ENCODE results near the gene LORICRIN.

The LORICRIN gene

DNA sequence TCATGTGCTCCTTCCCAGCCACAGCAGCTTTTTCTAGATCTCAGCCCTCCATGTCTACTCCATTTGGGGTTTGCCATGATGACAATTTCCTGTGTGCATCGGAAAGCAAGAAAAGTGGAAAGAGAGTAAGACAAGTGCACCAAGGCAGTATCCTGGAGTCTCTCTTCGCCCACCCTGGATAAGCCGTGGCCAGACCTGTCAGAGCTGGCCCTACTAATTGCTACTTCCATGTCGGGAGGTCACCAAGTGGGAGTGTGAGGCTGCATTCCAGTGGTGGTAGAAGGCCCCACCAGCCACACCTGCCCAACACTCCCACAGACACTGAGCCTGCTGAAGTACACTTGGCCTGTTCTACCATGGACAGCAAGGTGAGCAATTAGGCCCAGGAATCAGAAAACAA, 14.0 kb upstream of the LORICRIN start:
- no peak for DNase-seq (ENCODE audit: low read depth)
- TF ChIP-seq, protein P1, sequence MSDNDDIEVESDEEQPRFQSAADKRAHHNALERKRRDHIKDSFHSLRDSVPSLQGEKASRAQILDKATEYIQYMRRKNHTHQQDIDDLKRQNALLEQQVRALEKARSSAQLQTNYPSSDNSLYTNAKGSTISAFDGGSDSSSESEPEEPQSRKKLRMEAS (IDR thresholded peaks at IDR 0.05; ENCODE audit: low read depth, low read length) = no peak
- TF ChIP-seq, protein P2, sequence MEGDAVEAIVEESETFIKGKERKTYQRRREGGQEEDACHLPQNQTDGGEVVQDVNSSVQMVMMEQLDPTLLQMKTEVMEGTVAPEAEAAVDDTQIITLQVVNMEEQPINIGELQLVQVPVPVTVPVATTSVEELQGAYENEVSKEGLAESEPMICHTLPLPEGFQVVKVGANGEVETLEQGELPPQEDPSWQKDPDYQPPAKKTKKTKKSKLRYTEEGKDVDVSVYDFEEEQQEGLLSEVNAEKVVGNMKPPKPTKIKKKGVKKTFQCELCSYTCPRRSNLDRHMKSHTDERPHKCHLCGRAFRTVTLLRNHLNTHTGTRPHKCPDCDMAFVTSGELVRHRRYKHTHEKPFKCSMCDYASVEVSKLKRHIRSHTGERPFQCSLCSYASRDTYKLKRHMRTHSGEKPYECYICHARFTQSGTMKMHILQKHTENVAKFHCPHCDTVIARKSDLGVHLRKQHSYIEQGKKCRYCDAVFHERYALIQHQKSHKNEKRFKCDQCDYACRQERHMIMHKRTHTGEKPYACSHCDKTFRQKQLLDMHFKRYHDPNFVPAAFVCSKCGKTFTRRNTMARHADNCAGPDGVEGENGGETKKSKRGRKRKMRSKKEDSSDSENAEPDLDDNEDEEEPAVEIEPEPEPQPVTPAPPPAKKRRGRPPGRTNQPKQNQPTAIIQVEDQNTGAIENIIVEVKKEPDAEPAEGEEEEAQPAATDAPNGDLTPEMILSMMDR (IDR thresholded peaks at IDR 0.05; ENCODE audit: low read depth, low read length) = no peak
- no peak for TF ChIP-seq MYC (IDR thresholded peaks at IDR 0.05; ENCODE audit: low read depth, low read length)
- TF ChIP-seq POLR2A (IDR thresholded peaks at IDR 0.05; ENCODE audit: extremely low read depth, insufficient read length) = no peak
- no peak overlapping the region for H3K4me3 ChIP-seq (ENCODE audit: low read depth, low read length)

DNA sequence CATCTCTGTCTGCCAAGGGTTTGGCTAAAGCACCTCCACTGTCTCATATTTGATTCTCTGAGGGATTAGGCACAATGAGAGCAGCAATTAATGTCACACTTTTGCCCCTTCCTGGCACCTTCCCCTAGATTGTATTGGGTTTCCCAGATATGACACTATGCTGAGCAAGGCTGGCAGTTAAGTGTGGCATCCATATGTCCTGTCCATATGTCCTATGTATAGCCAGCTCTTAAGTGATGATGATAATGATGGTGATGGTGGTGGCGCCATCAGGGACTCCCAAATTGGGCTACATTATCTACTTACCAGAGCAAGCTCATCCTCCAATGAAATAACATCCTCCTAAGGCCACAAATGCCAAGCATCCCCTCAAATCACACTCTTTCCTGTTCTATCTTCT, 13.5 kb upstream of the LORICRIN start:
- TF ChIP-seq, protein P2 (IDR thresholded peaks at IDR 0.05; ENCODE audit: low read depth, low read length) = no peak
- TF ChIP-seq POLR2A (IDR thresholded peaks at IDR 0.05; ENCODE audit: extremely low read depth, insufficient read length) (no peak), MYC (IDR thresholded peaks at IDR 0.05; ENCODE audit: low read depth, low read length) (no peak)
- TF ChIP-seq, protein P1 (IDR thresholded peaks at IDR 0.05; ENCODE audit: low read depth, low read length) = no peak
- H3K4me3 ChIP-seq (ENCODE audit: low read depth, low read length) = no peak overlapping the region
- DNase-seq (ENCODE audit: low read depth) = no peak

DNA sequence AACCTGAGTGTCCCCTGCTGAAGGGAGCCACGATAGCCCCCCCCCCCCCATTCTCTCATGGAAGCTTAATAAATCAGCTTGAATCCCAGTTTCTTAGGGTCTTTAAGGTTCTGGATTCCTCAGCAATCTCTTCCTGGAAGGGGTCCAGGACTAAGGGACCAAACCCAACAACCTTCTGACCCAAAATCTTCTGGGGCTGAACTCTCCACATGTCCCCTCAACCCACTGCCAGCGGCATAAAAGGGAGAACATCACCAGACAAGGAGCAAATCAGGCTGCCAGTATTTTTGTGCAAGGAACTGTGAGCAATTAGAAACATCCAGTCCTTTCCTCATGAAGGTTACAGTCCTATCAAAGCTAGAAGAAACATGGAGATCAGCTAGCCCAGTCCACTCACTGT, 12.7 kb upstream of the LORICRIN start:
- no peak for DNase-seq (ENCODE audit: low read depth)
- TF ChIP-seq, protein P1 (IDR thresholded peaks at IDR 0.05; ENCODE audit: low read depth, low read length) = no peak
- TF ChIP-seq POLR2A (IDR thresholded peaks at IDR 0.05; ENCODE audit: extremely low read depth, insufficient read length) (no peak), MYC (IDR thresholded peaks at IDR 0.05; ENCODE audit: low read depth, low read length) (no peak)
- TF ChIP-seq, protein P2 (IDR thresholded peaks at IDR 0.05; ENCODE audit: low read depth, low read length) = no peak
- H3K4me3 ChIP-seq (ENCODE audit: low read depth, low read length) = no peak overlapping the region

DNA sequence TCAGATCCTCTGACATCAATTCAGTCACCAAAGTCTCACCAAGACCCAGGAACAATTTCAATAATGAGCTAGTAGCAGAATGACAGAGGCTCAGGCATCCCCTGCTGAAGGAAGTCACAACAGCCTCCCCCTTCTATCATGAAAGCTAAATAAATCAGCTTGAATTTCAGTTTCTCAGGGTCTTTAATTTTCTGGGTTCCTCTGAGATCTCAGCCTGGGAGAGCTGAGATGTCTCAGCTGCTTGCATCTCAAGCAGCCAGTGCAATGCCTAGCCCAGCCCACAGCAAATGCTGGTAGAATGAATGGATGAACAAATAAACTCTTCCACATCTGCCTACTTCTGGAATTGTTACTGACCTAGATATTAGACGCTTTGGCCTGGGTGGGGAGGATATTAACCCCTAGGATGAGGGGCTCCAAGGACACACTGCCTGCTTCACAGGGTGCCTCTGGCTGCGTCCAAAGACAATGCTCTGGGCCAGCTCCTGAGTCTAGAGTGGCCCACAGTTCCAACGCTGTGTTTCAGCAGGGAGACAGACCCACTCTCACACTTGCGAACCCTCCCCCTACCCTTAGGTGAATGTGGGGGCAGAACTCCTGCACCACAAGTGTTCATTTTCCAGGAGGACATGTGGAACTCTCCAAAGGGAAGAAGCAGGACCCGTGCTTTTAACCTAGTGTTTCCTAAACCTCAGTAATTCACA, 11.2 kb upstream of the LORICRIN start:
- H3K4me3 ChIP-seq (ENCODE audit: low read depth, low read length) = no peak overlapping the region
- DNase-seq (ENCODE audit: low read depth) = no peak
- TF ChIP-seq, protein P2 (IDR thresholded peaks at IDR 0.05; ENCODE audit: low read depth, low read length) = no peak
- TF ChIP-seq, protein P1 (IDR thresholded peaks at IDR 0.05; ENCODE audit: low read depth, low read length) = no peak
- no peak for TF ChIP-seq MYC (IDR thresholded peaks at IDR 0.05; ENCODE audit: low read depth, low read length)
- no peak for TF ChIP-seq POLR2A (IDR thresholded peaks at IDR 0.05; ENCODE audit: extremely low read depth, insufficient read length)

DNA sequence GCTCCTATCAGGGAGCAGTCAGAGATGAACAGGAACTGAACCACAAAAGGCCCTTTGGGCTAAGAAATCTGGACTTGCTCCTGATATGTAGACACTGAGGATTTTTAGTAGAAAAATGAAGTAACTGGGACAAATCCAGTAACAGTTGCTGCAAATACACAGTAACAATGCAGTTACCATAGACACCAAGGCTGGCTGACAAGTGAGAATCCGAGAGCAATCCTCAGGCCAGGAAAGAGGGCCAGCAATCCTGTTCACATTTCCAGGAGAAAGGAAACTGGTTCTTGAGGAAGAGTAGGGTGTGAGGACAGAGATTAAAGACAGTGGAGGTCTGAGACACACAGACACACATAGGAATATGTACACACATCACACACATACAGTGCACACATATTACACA, 9.3 kb upstream of the LORICRIN start:
- no peak overlapping the region for H3K4me3 ChIP-seq (ENCODE audit: low read depth, low read length)
- TF ChIP-seq MYC (IDR thresholded peaks at IDR 0.05; ENCODE audit: low read depth, low read length) (no peak), POLR2A (IDR thresholded peaks at IDR 0.05; ENCODE audit: extremely low read depth, insufficient read length) (no peak)
- TF ChIP-seq, protein P1 (IDR thresholded peaks at IDR 0.05; ENCODE audit: low read depth, low read length) = no peak
- TF ChIP-seq, protein P2 (IDR thresholded peaks at IDR 0.05; ENCODE audit: low read depth, low read length) = no peak
- no peak for DNase-seq (ENCODE audit: low read depth)
